ENCODE measurements around the gene TIRAP.

The TIRAP gene

GRCh38 chr11:126257144-126257543 lies 25.7 kb upstream of the TIRAP start:
- TF ChIP-seq CTCF (IDR thresholded peaks at IDR 0.05; ENCODE audit: extremely low read depth, insufficient read depth, missing control alignments), result no peak
- in situ Hi-C loops (cut with MboI; ENCODE audit: low pct_unique_long_range_greater_than_20kb, low sequenced_read_pairs, unreplicated experiment), result no loop called here
- DNase-seq (ENCODE audit: low spot score), result no peak

GRCh38 chr11:126257764-126258163 lies 25.1 kb upstream of the TIRAP start:
- DNase-seq (ENCODE audit: low spot score), result no peak
- in situ Hi-C loops (cut with MboI; ENCODE audit: low pct_unique_long_range_greater_than_20kb, low sequenced_read_pairs, unreplicated experiment), result no loop called here
- TF ChIP-seq CTCF (IDR thresholded peaks at IDR 0.05; ENCODE audit: extremely low read depth, insufficient read depth, missing control alignments), result no peak

- in situ Hi-C loops (cut with MboI; ENCODE audit: low pct_unique_long_range_greater_than_20kb, low sequenced_read_pairs, unreplicated experiment), result no loop called here
- DNase-seq (ENCODE audit: low spot score), result no peak
- no peak for TF ChIP-seq CTCF (IDR thresholded peaks at IDR 0.05; ENCODE audit: extremely low read depth, insufficient read depth, missing control alignments)
These were observed 20.7 kb upstream of the TIRAP start for GRCh38 chr11:126262216-126262615.

GRCh38 chr11:126263489-126263888 lies 19.4 kb upstream of the TIRAP start:
- no peak for TF ChIP-seq CTCF (IDR thresholded peaks at IDR 0.05; ENCODE audit: extremely low read depth, insufficient read depth, missing control alignments)
- in situ Hi-C loops (cut with MboI; ENCODE audit: low pct_unique_long_range_greater_than_20kb, low sequenced_read_pairs, unreplicated experiment), result no loop called here
- DNase-seq (ENCODE audit: low spot score), result no peak

- in situ Hi-C loops (cut with MboI; ENCODE audit: low pct_unique_long_range_greater_than_20kb, low sequenced_read_pairs, unreplicated experiment), result no loop called here
- DNase-seq (ENCODE audit: low spot score), result no peak
- TF ChIP-seq CTCF (IDR thresholded peaks at IDR 0.05; ENCODE audit: extremely low read depth, insufficient read depth, missing control alignments), result no peak
These were observed 17.1 kb upstream of the TIRAP start for GRCh38 chr11:126265811-126266210.

- no peak for TF ChIP-seq CTCF (IDR thresholded peaks at IDR 0.05; ENCODE audit: extremely low read depth, insufficient read depth, missing control alignments)
- in situ Hi-C loops (cut with MboI; ENCODE audit: low pct_unique_long_range_greater_than_20kb, low sequenced_read_pairs, unreplicated experiment), result no loop called here
- DNase-seq (ENCODE audit: low spot score), result no peak
These were observed 15.2 kb upstream of the TIRAP start for GRCh38 chr11:126267650-126268049.

GRCh38 chr11:126268361-126268707 lies 14.6 kb upstream of the TIRAP start:
- no peak for TF ChIP-seq CTCF (IDR thresholded peaks at IDR 0.05; ENCODE audit: extremely low read depth, insufficient read depth, missing control alignments)
- in situ Hi-C loops (cut with MboI; ENCODE audit: low pct_unique_long_range_greater_than_20kb, low sequenced_read_pairs, unreplicated experiment), result no loop called here
- no peak for DNase-seq (ENCODE audit: low spot score)

Measured in GM13977 (cell line).